GM12891 (cell line): ENCODE measurements around the gene TTC32.

ENCODE experiments used
- POLR2A ChIP-seq: IDR thresholded peaks from 2 replicates; pipeline ENCODE4 v1.6.1; 2011; ENCODE audit warnings: low read depth, low read length, control low read depth
- POLR2AphosphoS5 ChIP-seq: IDR thresholded peaks from 2 replicates; pipeline ENCODE4 v1.6.1; 2011; ENCODE audit warnings: low read depth, low read length, control low read depth
- SPI1 ChIP-seq: IDR thresholded peaks from 2 replicates; pipeline ENCODE4 v1.6.1; 2011; ENCODE audit warnings: low read depth, low read length, control low read depth
- TAF1 ChIP-seq: IDR thresholded peaks from 2 replicates; pipeline ENCODE4 v1.6.1; 2011; ENCODE audit warnings: low read depth, low read length, control low read depth

- TF ChIP-seq POLR2AphosphoS5 (no peak), SPI1 (no peak), POLR2A (no peak), TAF1 (no peak)
Observed at GRCh38 chr2:19914266-19914975, 12.6 kb upstream of the TTC32 start.
